Naive thymus-derived CD8-positive, alpha-beta T cell (primary cell): ENCODE data around the gene GNAI3. TPM values are rescaled to one million over a fixed set of nuclear protein-coding genes. Genes with fewer than 3 reads are reported as not detected.
"Not testable (repeated sequence)": the region's sequence is repeated elsewhere in the genome, so short reads cannot be mapped to it uniquely, and the experiment has no call there.

ENCODE experiments used
- ATAC-seq, 2 donors: fragments of 150-1000 bp; cut with Tn5 transposase in 1 of 2; sonication (Bioruptor Pico), chemical (Tn5 transposase) in 1 of 2; 1 replicate in 1 of 2; 2 replicates in 1 of 2; pipeline ENCODE4 v1.10.0; 2021; ENCODE audit warnings: mild to moderate bottlenecking in 2 of 2, moderate library complexity in 2 of 2
- POLR2A ChIA-PET: fragments of 350-600 bp; sonication (Branson Sonifier 250); formaldehyde crosslinking; loops from one replicate; lab custom pipeline; 2021; ENCODE audit warnings: antibody characterized with exemption; lab: Charles Lee
- DNase-seq, 10 donors: peaks; one replicate each; pipeline versions ENCODE4 v3.0.0 to v3.0.0-alpha.2; 2020 to 2022
- H3K27ac Mint-ChIP-seq, 10 donors: one replicate each; pipeline ENCODE4 v1.8.0; 2020 to 2022; ENCODE audit warnings: mild to moderate bottlenecking in 10 of 10, mixed read lengths in 10 of 10, moderate library complexity in 4 of 10, inconsistent platforms in 1 of 10
- H3K27me3 Mint-ChIP-seq, 5 donors: one replicate each; pipeline ENCODE4 v1.8.0; 2021 to 2022; ENCODE audit warnings: mixed read lengths in 5 of 5
- H3K36me3 Mint-ChIP-seq, 3 donors: one replicate each; pipeline ENCODE4 v1.8.0; 2020 to 2022; ENCODE audit warnings: mixed read lengths in 3 of 3, mild to moderate bottlenecking in 2 of 3, inconsistent platforms in 1 of 3
- H3K4me1 Mint-ChIP-seq, 4 donors: one replicate each; pipeline ENCODE4 v1.8.0; 2021 to 2022; ENCODE audit warnings: mixed read lengths in 4 of 4
- H3K4me3 Mint-ChIP-seq, 10 donors: one replicate each; pipeline ENCODE4 v1.8.0; 2020 to 2022; ENCODE audit warnings: mild to moderate bottlenecking in 10 of 10, mixed read lengths in 10 of 10, moderate library complexity in 6 of 10, inconsistent platforms in 1 of 10
- H3K9me3 Mint-ChIP-seq, 9 donors: one replicate each; pipeline ENCODE4 v1.8.0; 2020 to 2022; ENCODE audit warnings: mixed read lengths in 9 of 9, mild to moderate bottlenecking in 3 of 9, inconsistent platforms in 1 of 9, moderate library complexity in 1 of 9
- polyA plus RNA-seq, 3 donors: library from polyadenylated mRNA; unstranded; fragments of 300-500 nt; fragmentation: Illumina TruSeq; gene quantifications; one replicate each; pipeline ENCODE4 v1.2.3, GENCODE V29; 2021
- total RNA-seq, 8 experiments: library from RNA in 2 of 8; stranded (reverse) in 2 of 8; gene quantifications; one replicate each; pipeline ENCODE4 v1.2.3 and lab custom pipeline; 2021 to 2026

The GNAI3 gene
- total and polyA plus RNA-seq, 5 experiments from 2014 or later = 6.8 to 7.7 (median 7.3) TPM

DNA sequence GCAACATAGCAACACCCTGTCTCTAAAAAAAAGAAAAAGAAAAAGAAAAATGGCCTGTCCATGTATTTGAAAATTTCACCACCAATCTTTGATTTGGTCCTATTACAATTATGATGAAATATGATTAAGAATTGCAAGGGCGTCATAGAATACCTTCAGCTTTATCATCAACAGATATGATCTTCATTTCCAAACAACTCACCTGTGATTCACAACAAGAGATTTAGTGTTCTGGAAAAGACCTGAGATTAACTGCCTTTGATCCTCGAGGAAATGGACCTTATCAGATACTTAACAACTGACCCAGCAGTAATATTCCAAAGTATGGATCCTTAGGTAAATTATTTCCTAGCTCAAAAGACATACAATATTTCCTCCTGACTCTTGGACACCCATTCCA is 104.0 kb downstream of the GNAI3 start:
- no peak overlapping the region for H3K4me3 Mint-ChIP-seq
- H3K9me3 Mint-ChIP-seq = no peaks in the 10 kb centered on the region
- peaks cover 11 to 33% (median 23%) of the 10 kb centered on the region in 4 donors for H3K4me1 Mint-ChIP-seq
- DNase-seq (no peak), ATAC-seq (no peak)
- POLR2A ChIA-PET = interaction anchor here (1.4 kb wide), 1 partner anchor 13 kb away, joined by 3 read pairs; no protein-coding TSS in a partner anchor
- H3K27me3 Mint-ChIP-seq = peaks cover 0 to 13% (median 4%) of the 10 kb centered on the region in 5 donors
- no peak overlapping the region for H3K27ac Mint-ChIP-seq
- no peaks in the 10 kb centered on the region for H3K36me3 Mint-ChIP-seq

DNA sequence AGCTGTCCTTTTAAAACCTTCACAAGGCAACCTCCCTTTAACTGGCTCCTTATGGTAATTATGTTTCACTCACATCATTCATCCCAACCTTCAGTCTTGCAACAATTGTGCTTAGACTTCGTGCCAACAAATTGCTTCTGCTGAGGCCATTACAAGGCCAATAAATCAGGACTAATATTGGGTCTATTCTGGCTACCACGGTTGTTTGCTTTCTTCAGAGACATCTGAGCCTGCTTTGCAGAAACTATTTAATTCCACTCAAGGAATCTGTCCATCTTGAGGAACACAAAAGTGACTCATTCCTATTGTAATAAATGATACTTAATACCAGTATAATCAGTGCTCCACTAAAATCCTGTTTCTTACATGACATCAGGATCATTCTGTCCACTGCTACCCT is 104.9 kb downstream of the GNAI3 start:
- ATAC-seq (no peak), DNase-seq (no peak)
- Mint-ChIP-seq H3K4me3 (no peak overlapping the region), H3K36me3 (peaks cover 0 to under 1% (median 0%) of the 10 kb centered on the region in 3 donors), H3K27me3 (peaks cover 0 to 12% (median 4%) of the 10 kb centered on the region in 5 donors), H3K9me3 (no peaks in the 10 kb centered on the region), H3K4me1 (peaks cover 11 to 42% (median 28%) of the 10 kb centered on the region in 4 donors), H3K27ac (no peak overlapping the region)
- POLR2A ChIA-PET = interaction anchor here (1.4 kb wide), 1 partner anchor 14 kb away, joined by 3 read pairs; no protein-coding TSS in a partner anchor

DNA sequence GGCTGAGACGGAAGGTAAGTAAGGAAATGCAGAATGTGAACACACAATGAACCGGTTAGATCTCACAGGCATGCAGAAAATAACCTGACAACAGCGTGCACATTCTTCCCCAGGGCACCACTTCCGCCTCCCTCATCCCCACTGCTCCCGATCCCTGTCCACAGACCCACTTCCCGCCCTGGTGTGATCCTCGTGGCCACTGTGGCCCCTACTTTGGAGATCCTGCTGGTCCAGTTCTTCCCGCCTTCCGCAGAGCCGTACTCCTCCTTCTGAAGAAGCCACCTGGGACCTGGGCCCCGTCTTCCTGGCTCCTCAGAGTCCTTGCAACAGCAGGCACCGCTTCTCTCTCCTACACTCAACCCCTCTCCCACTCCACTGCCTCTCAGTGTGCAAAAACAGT is 106.1 kb downstream of the GNAI3 start:
- DNase-seq = no peak
- peaks cover 0 to 9% (median 0%) of the 10 kb centered on the region in 3 donors for H3K36me3 Mint-ChIP-seq
- peak overlapping the region in 1 of 10 donors; percentile 76 for H3K27ac Mint-ChIP-seq
- H3K4me3 Mint-ChIP-seq = peak overlapping the region in 7 of 10 donors; percentile 16 to 97 (median 45)
- ATAC-seq = no peak
- no peaks in the 10 kb centered on the region for H3K9me3 Mint-ChIP-seq
- H3K4me1 Mint-ChIP-seq = peaks cover 11 to 41% (median 31%) of the 10 kb centered on the region in 4 donors
- peaks cover 0 to 12% (median 4%) of the 10 kb centered on the region in 5 donors for H3K27me3 Mint-ChIP-seq
- POLR2A ChIA-PET = interaction anchor here (1.7 kb wide), 1 partner anchor 120 kb away, joined by 4 read pairs; no protein-coding TSS in a partner anchor

DNA sequence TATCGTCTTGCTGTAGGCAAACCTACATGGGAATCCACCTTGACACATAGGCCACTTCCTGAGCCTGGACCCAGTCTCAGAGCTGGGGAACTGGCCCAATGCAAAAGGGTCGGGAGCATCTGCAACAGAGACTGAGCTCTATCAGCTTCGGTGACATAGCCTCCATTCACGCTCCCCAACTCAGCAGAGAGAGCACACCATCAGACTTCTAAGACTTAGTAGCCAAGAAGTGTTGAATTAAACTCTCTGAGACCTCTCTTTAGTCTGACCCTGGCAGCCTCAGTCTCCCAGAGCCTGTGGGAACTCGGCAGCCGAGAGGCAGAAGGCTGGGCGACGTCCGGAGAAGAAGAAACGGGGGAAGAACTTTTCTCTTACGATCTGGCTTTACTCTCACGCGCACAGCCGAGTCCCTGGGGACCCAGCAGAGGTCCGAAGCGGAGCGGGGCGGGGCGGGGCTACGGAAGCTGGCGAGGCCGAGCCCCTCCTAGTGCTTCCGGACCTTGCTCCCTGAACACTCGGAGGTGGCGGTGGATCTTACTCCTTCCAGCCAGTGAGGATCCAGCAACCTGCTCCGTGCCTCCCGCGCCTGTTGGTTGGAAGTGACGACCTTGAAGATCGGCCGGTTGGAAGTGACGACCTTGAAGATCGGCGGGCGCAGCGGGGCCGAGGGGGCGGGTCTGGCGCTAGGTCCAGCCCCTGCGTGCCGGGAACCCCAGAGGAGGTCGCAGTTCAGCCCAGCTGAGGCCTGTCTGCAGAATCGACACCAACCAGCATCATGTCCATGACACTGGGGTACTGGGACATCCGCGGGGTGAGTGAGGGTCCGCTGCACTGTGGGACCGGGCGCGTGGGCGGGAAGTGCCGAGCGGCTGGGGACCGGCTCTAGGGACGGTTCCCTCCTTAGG is 107.5 kb downstream of the GNAI3 start, which contains the start of gene GSTM4:
Gene GSTM4, plus strand, starts transcription at position 485 of the 905 bp plus-strand sequence. Its CDS starts 291 bp downstream, at position 776.
- H3K4me3 Mint-ChIP-seq = peak within 1 kb of the TSS; percentile 88 to 97 (median 93)
- ATAC-seq = peak; percentile 84 to 90
- H3K27ac Mint-ChIP-seq = peak within 1 kb of the TSS; percentile 76 to 96 (median 90)
- DNase-seq = peak in 8 of 10 donors; percentile 24 to 63 (median 54)
- peaks cover 0 to 10% (median 0%) of the 10 kb centered on the region in 5 donors for H3K27me3 Mint-ChIP-seq
- H3K9me3 Mint-ChIP-seq = no peaks in the 10 kb centered on the region
- H3K4me1 Mint-ChIP-seq = peaks cover 11 to 41% (median 31%) of the 10 kb centered on the region in 4 donors
- H3K36me3 Mint-ChIP-seq = peaks cover 0 to 15% (median 0%) of the 10 kb centered on the region in 3 donors
- POLR2A ChIA-PET = interaction anchor here (0.7 to 1.7 kb wide), 4 partner anchors 15 to 555 kb away, joined by 3 to 4 read pairs (median 4); partner anchors contain the start of gene GNAI3

DNA sequence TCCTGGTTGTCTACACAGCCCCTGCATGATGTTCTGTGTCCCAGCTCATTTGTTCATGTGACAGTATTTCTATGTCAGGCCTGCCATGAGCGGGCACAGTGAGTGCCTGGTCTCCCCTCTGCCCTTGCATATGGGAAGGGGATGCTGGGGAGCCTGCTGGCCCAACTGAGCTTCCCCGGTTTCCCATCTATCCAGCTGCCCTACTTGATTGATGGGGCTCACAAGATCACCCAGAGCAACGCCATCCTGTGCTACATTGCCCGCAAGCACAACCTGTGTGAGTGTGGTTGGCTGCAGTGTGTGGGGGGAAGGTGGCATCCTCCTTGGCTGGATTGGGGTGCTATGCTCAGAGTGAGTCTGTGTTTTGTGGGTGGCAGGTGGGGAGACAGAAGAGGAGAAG is 109.0 kb downstream of the GNAI3 start:
- Mint-ChIP-seq H3K36me3 (peaks cover 0 to 20% (median 0%) of the 10 kb centered on the region in 3 donors), H3K4me1 (peaks cover 13 to 41% (median 31%) of the 10 kb centered on the region in 4 donors), H3K9me3 (no peaks in the 10 kb centered on the region), H3K4me3 (peak overlapping the region in 9 of 10 donors; percentile 32 to 97 (median 49)), H3K27ac (peak overlapping the region in 2 of 10 donors; percentile 25 to 77), H3K27me3 (peaks cover 0 to 3% (median 0%) of the 10 kb centered on the region in 5 donors)
- POLR2A ChIA-PET = interaction anchor here (0.9 kb wide), 1 partner anchor 109 kb away, joined by 4 read pairs; the partner anchor contains the start of gene GNAI3
- no peak for ATAC-seq
- no peak for DNase-seq

DNA sequence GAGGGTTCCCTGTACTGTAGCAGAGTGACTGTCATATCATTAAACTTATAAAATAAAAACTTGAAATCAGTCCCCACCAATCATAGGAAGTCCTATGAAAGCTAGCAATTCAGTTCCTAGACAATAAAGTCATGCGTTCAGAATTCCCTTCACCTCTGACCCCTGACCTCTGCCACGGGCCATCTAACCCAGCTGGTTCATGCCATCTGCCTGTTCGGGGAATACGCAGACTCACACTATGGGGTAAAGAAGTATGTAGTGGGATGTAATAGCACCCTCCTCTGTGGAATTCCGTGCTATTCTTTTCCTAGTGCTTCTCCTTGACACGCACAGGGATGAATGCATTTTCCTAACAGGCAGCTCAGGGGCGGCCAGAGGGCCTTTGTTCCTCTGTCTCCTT is 109.6 kb downstream of the GNAI3 start:
- DNase-seq = no peak
- POLR2A ChIA-PET = interaction anchor here (0.7 kb wide), 1 partner anchor 21 kb away, joined by 3 read pairs; no protein-coding TSS in a partner anchor
- H3K27ac Mint-ChIP-seq = peak overlapping the region in 3 of 10 donors; percentile 41 to 77 (median 50)
- H3K4me1 Mint-ChIP-seq = peaks cover 13 to 41% (median 31%) of the 10 kb centered on the region in 4 donors
- H3K27me3 Mint-ChIP-seq = peaks cover 0 to 2% (median 0%) of the 10 kb centered on the region in 5 donors
- H3K4me3 Mint-ChIP-seq = peak overlapping the region in 6 of 10 donors; percentile 46 to 97 (median 75)
- no peak for ATAC-seq
- H3K36me3 Mint-ChIP-seq = peaks cover 0 to 20% (median 0%) of the 10 kb centered on the region in 3 donors
- H3K9me3 Mint-ChIP-seq = no peaks in the 10 kb centered on the region

DNA sequence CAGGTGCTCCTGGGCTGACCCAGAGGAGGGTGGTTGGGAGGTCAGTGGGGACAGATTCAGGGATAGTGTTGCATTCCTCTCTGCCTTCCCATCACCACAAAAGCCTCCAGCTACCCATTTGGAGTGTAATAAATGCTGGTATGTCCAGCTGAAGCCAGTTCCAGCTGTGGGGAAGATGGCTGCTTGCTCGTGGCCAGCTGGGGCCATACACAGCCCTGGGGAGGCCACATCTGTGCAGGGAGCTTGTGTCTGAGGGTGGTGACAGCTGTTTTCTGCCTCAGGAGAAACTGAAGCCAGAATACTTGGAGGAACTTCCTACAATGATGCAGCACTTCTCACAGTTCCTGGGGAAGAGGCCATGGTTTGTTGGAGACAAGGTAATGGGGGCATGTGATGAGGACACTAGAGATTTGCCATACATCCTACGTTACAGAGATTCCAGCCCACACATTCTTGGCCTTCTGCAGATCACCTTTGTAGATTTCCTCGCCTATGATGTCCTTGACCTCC is 110.2 kb downstream of the GNAI3 start:
- peaks cover 13 to 40% (median 31%) of the 10 kb centered on the region in 4 donors for H3K4me1 Mint-ChIP-seq
- peak overlapping the region in 4 of 10 donors; percentile 40 to 62 (median 50) for H3K4me3 Mint-ChIP-seq
- no peaks in the 10 kb centered on the region for H3K9me3 Mint-ChIP-seq
- peak overlapping the region in 3 of 10 donors; percentile 15 to 50 (median 41) for H3K27ac Mint-ChIP-seq
- DNase-seq = no peak
- no peak for ATAC-seq
- POLR2A ChIA-PET = interaction anchor here (0.7 kb wide), 1 partner anchor 22 kb away, joined by 3 read pairs; no protein-coding TSS in a partner anchor
- H3K27me3 Mint-ChIP-seq = no peaks in the 10 kb centered on the region
- peaks cover 0 to 20% (median 0%) of the 10 kb centered on the region in 3 donors for H3K36me3 Mint-ChIP-seq

DNA sequence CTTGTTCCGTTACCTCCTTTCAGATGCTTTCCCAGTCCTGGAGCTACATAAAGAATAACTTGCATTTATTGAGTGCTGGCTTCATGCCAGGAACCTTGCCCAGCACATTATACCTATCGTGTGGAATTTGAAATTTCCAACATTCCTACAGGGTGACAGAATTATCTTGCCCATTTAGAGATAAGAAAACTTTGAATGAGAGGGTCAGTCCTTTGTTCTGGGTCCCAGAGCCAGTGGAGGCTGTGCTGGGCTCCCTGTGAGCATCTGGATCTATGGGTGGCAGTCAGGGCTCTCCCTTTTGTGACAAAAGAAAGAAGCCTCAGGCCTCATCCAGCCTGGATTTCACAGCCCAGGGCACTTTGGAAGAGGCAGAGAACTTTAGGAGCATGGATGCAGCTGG is 110.7 kb downstream of the GNAI3 start:
- no peaks in the 10 kb centered on the region for H3K27me3 Mint-ChIP-seq
- DNase-seq (no peak), ATAC-seq (no peak)
- no peaks in the 10 kb centered on the region for H3K9me3 Mint-ChIP-seq
- H3K4me1 Mint-ChIP-seq = peaks cover 13 to 39% (median 31%) of the 10 kb centered on the region in 4 donors
- H3K4me3 Mint-ChIP-seq = peak overlapping the region in 1 of 10 donors; percentile 1
- H3K27ac Mint-ChIP-seq = no peak overlapping the region
- peaks cover 0 to 20% (median 0%) of the 10 kb centered on the region in 3 donors for H3K36me3 Mint-ChIP-seq
- POLR2A ChIA-PET = no interaction called here

DNA sequence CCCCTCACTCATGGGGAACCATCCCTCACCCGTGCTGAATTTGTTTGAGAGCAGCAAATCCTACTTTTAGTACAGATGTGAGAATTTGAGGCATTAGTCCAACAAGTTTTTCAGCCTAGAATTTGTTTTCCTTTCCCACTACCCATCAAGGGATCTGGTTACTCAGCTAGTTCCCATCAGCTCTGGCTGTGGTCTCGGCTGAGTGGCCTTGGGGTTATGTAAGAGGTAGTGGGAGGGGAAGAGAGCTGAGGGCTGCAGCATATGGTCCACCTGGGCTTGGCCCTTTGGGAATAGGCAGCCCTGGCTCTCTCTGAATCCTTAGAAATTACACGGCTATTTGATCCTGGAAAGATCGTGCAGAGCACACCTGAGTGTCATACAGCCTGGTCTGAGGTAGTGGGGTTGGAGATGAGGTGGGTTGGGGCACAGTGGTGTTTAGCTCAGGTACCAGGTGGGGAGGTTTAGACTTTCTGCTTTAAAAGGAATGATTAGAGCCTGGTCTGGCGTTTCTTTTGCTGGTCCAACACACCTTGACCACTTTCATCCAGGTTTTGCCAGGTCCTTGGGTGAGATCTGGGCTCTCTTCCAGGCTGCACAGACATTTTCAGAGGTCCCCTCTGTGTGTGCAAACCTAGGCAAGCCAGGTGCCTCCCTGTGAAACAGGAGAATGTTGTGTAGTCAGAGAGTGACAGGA is 111.7 kb downstream of the GNAI3 start:
- POLR2A ChIA-PET = no interaction called here
- Mint-ChIP-seq H3K9me3 (no peaks in the 10 kb centered on the region), H3K27me3 (no peaks in the 10 kb centered on the region), H3K36me3 (peaks cover 0 to 20% (median 0%) of the 10 kb centered on the region in 3 donors), H3K27ac (peak overlapping the region in 3 of 10 donors; percentile 35 to 59 (median 43)), H3K4me3 (no peak overlapping the region), H3K4me1 (peaks cover 9 to 30% (median 26%) of the 10 kb centered on the region in 4 donors)
- ATAC-seq (no peak), DNase-seq (no peak)

DNA sequence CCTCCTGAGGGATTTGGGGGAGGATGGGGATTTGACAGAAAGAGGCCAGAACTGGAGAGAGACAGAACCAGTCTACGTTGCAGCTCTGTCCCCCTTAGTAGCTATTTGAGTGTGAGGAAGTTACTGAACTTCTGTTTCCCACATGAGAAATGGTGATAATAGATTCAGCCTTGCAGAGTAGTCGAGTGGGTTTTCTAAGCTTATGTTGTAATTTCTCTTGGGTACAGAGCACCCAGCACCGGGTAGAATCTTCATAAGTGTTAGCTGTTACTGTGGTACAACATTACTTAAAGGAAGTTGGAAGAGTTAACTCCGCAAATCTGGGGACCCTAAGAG is 112.2 kb downstream of the GNAI3 start:
- Mint-ChIP-seq H3K36me3 (peaks cover 0 to 20% (median 4%) of the 10 kb centered on the region in 3 donors), H3K4me1 (peaks cover 8 to 24% (median 21%) of the 10 kb centered on the region in 4 donors), H3K27ac (peak overlapping the region in 1 of 10 donors; percentile 43)
- ATAC-seq, H3K9me3 Mint-ChIP-seq, H3K27me3 Mint-ChIP-seq, DNase-seq, POLR2A ChIA-PET, H3K4me3 Mint-ChIP-seq: not testable (repeated sequence)

DNA sequence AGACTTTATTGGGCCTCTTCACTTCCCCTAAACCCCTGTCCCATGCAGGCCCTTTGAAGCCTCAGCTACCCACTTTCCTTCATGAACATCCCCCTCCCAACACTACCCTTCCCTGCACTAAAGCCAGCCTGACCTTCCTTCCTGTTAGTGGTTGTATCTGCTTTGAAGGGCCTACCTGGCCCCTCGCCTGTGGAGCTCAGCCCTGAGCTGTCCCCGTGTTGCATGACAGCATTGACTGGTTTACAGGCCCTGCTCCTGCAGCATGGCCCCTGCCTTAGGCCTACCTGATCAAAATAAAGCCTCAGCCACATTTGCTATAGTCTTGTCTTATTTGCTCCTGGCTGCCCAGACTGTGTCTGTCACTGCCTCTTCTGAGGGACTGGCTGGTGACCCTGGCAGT is 113.0 kb downstream of the GNAI3 start:
- Mint-ChIP-seq H3K4me1 (peaks cover 4 to 17% (median 14%) of the 10 kb centered on the region in 4 donors), H3K36me3 (peaks cover 0 to 20% (median 5%) of the 10 kb centered on the region in 3 donors), H3K27ac (peak overlapping the region in 6 of 10 donors; percentile 2 to 74 (median 47)), H3K9me3 (no peaks in the 10 kb centered on the region), H3K27me3 (no peaks in the 10 kb centered on the region), H3K4me3 (no peak overlapping the region)
- POLR2A ChIA-PET = no interaction called here
- DNase-seq = no peak
- no peak for ATAC-seq
